ENCODE measurements around the gene NCR2. TPM values are rescaled to one million over a fixed set of nuclear protein-coding genes. Genes with fewer than 3 reads are reported as not detected.
A peak's percentile ranks its signal among the peaks of the same experiment; 100 is the strongest.
"Not testable (repeated sequence)": the region's sequence is repeated elsewhere in the genome, so short reads cannot be mapped to it uniquely, and the experiment has no call there.

NCR2 gene
- not detected for total RNA-seq

GRCh38 chr6:41335296-41335695, at the start of gene NCR2:
Gene NCR2, plus strand, starts transcription at chr6:41335608. Its CDS starts 269 bp downstream, at chr6:41335877.
- DNase-seq: no peak

GRCh38 chr6:41286544-41287346, 48.7 kb upstream of the NCR2 start, which contains the start of gene TREM1:
Gene TREM1, minus strand, starts transcription at chr6:41286682. Its CDS starts 27 bp downstream, at chr6:41286655.
- DNase-seq: peak; percentile 11

GRCh38 chr6:41288030-41288753, 47.2 kb upstream of the NCR2 start:
- DNase-seq: no peak

GRCh38 chr6:41288754-41289129, 46.7 kb upstream of the NCR2 start:
- no peak for DNase-seq

- DNase-seq: no peak
Observed at GRCh38 chr6:41289815-41290214, 45.6 kb upstream of the NCR2 start.

GRCh38 chr6:41291717-41292116, 43.7 kb upstream of the NCR2 start:
- DNase-seq: no peak

- DNase-seq: no peak
Observed at GRCh38 chr6:41294214-41294872, 41.1 kb upstream of the NCR2 start.

GRCh38 chr6:41297248-41297647, 38.2 kb upstream of the NCR2 start:
- DNase-seq: not testable (repeated sequence)

GRCh38 chr6:41298785-41299502, 36.5 kb upstream of the NCR2 start:
- DNase-seq: no peak

- no peak for DNase-seq
Observed at GRCh38 chr6:41302638-41303037, 32.8 kb upstream of the NCR2 start.

- no peak for DNase-seq
Observed at GRCh38 chr6:41306187-41306854, 29.1 kb upstream of the NCR2 start.

- no peak for DNase-seq
Observed at GRCh38 chr6:41315203-41315602, 20.2 kb upstream of the NCR2 start.

- DNase-seq: no peak
Observed at GRCh38 chr6:41315943-41316620, 19.3 kb upstream of the NCR2 start.

- DNase-seq: no peak
Observed at GRCh38 chr6:41318261-41318653, 17.2 kb upstream of the NCR2 start.

GRCh38 chr6:41318654-41319565, 16.5 kb upstream of the NCR2 start:
- peak; percentile 60 for DNase-seq

- DNase-seq: no peak
Observed at GRCh38 chr6:41321183-41321582, 14.2 kb upstream of the NCR2 start.

- no peak for DNase-seq
Observed at GRCh38 chr6:41325446-41326066, 9.9 kb upstream of the NCR2 start.

GRCh38 chr6:41326092-41326491, 9.3 kb upstream of the NCR2 start:
- DNase-seq: no peak

GRCh38 chr6:41327177-41327576, 8.2 kb upstream of the NCR2 start:
- no peak for DNase-seq
